Heart left ventricle (tissue), 16 donors: Measurements from ENCODE around the gene KCNMA1. TPM values are rescaled to one million over a fixed set of nuclear protein-coding genes. Genes with fewer than 3 reads are reported as not detected.

Experiments
- ATAC-seq, 4 donors: fragments of 200-7000 bp; cut with Tn5 transposase; one replicate each; pipeline ENCODE4 v1.9.1; 2020 to 2022; ENCODE audit warnings: moderate library complexity in 4 of 4, mild to moderate bottlenecking in 3 of 4, moderate number of reproducible peaks in 1 of 4
- DNase-seq, 5 donors: peaks; one replicate each; pipeline ENCODE4 v3.0.0-alpha.2; 2020
- H3K27ac ChIP-seq, 12 donors: fragments of 200-600 bp; sonication (generic) in 4 of 12; one replicate each; pipeline versions ENCODE4 v1.5.0 to v1.8.0; 2016 to 2022; ENCODE audit warnings: mild to moderate bottlenecking in 2 of 12
- H3K27me3 ChIP-seq, 9 donors: fragments of 200-600 bp; sonication (generic) in 2 of 9; one replicate each; pipeline versions ENCODE4 v1.5.1 to v1.8.0; 2016 to 2022; ENCODE audit warnings: mild to moderate bottlenecking in 3 of 9
- H3K36me3 ChIP-seq, 9 donors: fragments of 200-600 bp; sonication (generic) in 2 of 9; one replicate each; pipeline versions ENCODE4 v1.5.0 to v1.8.0; 2018 to 2022; ENCODE audit warnings: mild to moderate bottlenecking in 2 of 9
- H3K4me1 ChIP-seq, 12 donors: fragments of 200-600 bp; sonication (generic) in 4 of 12; one replicate each; pipeline versions ENCODE4 v1.5.0 to v1.8.0; 2016 to 2022; ENCODE audit warnings: mild to moderate bottlenecking in 3 of 12
- H3K4me3 ChIP-seq, 12 donors: fragments of 200-600 bp; sonication (generic) in 4 of 12; one replicate each; pipeline versions ENCODE4 v1.5.0 to v1.8.0; 2017 to 2022; ENCODE audit warnings: mild to moderate bottlenecking in 9 of 12, moderate library complexity in 4 of 12
- H3K9me3 ChIP-seq, 12 donors: fragments of 200-600 bp; sonication (generic) in 4 of 12; one replicate each; pipeline versions ENCODE4 v1.5.0 to v1.8.0; 2016 to 2022; ENCODE audit warnings: mild to moderate bottlenecking in 1 of 12
- POLR2A ChIP-seq, 2 donors: fragments of 450-650 bp; IDR thresholded peaks; one replicate each; pipeline ENCODE4 v1.6.1; 2017; ENCODE audit warnings: antibody characterized with exemption in 2 of 2, mild to moderate bottlenecking in 2 of 2, moderate library complexity in 2 of 2
- WGBS, 4 donors: extraction: QIAGEN DNeasy Blood & Tissue Kit in 2 of 4; methylation state at CpG; one replicate each; pipeline versions ENCODE4 v1.1.5 to v1.1.7; 2013 to 2018; 5-methylcytosine and 5-hydroxymethylcytosine counted together
- intact Hi-C, 10 donors: fragments of 100-400 bp; cut with DNase I; formaldehyde crosslinking; loops; one replicate each; pipeline versions ENCODE4 v1.11.1 to v1.14.2; 2022
- polyA plus RNA-seq, 2 donors: library from polyadenylated mRNA; stranded (reverse); fragments of 200-250 nt; gene quantifications; one replicate each; pipeline ENCODE4 v1.2.3, GENCODE V29; 2013
- total RNA-seq, 9 donors: library from RNA; depleted of rRNA in 2 of 9; stranded (reverse); fragments of >200 nt in 2 of 9; fragmentation: NEBNext Ultra II Directional in 3 of 9; extraction: Animal tissue kit (Norgen Biotek cat#: 25700) in 3 of 9; gene quantifications; one replicate each; pipeline versions ENCODE4 v1.1.0 to v1.2.4, GENCODE V29; 2016 to 2023
- TF ChIP-seq, protein P1 (sequence below), 12 donors: fragments of 200-600 bp; sonication (generic) in 4 of 12; IDR thresholded peaks; one replicate each; pipeline versions ENCODE4 v1.5.0 to v1.8.0; 2018 to 2022; ENCODE audit warnings: antibody characterized with exemption in 12 of 12, mild to moderate bottlenecking in 5 of 12
- donor health status: ischemic (EF 13 %, LVEDD 7.1; RV severe dilation, severe dysfunction).
- donor health status: healthy with polysubstance abuse.
- donor health status: DM: no; HTN: yes; CAD: no.
- donor health status: DM: no; HTN: no; CAD: no.
- donor health status: ischemic (EF 25% LVEDD 6.9; RV normal size, moderate dysfunction).
- donor health status: ischemic (EF 25% LVEDD 5.7; RV mildly dilated, moderate dysfunction).
- donor health status: healthy.
- donor health status: DM: yes; HTN: yes; CAD: no.
- donor health status: ischemic (EF 35%, LVEDD 5.7; RV mildly dilated, moderate dysfunction).
- donor health status: nonischemic (EF 11% LVEDD 7.7; RV severe dilation, severe dysfunction).
- donor health status: DM: yes; HTN: yes; CAD: no.
- donor health status: PGD.
- donor health status: ischemic (EF 29% LVEDD 5.4; RV normal size, mild dysfunction).
- donor health status: nonischemic (EF 23%, LVEDD 6.1; RV moderate dilation, normal function).

Gene KCNMA1
- total and polyA plus RNA-seq, 11 donors = 0.39 to 8.7 (median 1.7) TPM

DNA sequence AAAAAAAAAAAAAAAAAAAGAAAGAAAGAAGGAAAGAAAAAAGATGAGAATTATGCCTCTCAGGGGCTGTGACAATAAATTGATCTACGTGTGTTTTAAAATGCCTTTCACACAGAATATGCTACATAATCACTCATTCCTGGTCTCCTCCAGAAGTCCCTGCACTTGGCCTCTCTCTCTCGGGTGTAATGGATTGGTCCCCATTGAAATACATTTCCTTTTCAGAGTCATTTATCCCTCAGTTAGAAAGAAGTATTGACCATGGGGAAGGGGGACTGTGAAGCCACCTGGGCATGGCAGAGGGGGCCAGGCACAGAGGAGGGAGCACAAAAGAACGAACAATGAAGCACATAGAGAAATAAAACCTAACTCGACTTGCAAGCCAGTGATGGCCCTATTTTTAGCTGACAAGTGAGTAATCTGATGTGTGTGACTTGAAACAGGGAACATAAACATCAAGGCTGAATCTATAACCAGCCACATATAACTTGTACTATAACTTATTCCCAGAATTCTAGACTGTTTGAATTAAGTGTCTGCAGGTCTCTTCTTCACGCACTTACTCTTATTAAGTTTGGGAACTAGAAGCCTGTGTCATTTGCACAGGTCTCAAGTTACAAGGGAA lies 490.8 kb downstream of the KCNMA1 start:
- no peak overlapping the region for H3K4me3 ChIP-seq
- TF ChIP-seq POLR2A (IDR thresholded peaks at IDR 0.05) = no peak
- TF ChIP-seq, protein P1, sequence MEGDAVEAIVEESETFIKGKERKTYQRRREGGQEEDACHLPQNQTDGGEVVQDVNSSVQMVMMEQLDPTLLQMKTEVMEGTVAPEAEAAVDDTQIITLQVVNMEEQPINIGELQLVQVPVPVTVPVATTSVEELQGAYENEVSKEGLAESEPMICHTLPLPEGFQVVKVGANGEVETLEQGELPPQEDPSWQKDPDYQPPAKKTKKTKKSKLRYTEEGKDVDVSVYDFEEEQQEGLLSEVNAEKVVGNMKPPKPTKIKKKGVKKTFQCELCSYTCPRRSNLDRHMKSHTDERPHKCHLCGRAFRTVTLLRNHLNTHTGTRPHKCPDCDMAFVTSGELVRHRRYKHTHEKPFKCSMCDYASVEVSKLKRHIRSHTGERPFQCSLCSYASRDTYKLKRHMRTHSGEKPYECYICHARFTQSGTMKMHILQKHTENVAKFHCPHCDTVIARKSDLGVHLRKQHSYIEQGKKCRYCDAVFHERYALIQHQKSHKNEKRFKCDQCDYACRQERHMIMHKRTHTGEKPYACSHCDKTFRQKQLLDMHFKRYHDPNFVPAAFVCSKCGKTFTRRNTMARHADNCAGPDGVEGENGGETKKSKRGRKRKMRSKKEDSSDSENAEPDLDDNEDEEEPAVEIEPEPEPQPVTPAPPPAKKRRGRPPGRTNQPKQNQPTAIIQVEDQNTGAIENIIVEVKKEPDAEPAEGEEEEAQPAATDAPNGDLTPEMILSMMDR (IDR thresholded peaks at IDR 0.05) = no peak
- H3K27me3 ChIP-seq = peaks cover 0 to 5% (median 0%) of the 10 kb centered on the region in 9 donors
- H3K9me3 ChIP-seq = no peaks in the 10 kb centered on the region
- no peak for ATAC-seq
- WGBS, 4 donors = 52 to 58% (median 56%) methylated on average over 5 of the region's 5 CpGs
- H3K4me1 ChIP-seq = no peaks in the 10 kb centered on the region
- H3K36me3 ChIP-seq = no peaks in the 10 kb centered on the region
- no peak for DNase-seq
- no peak overlapping the region for H3K27ac ChIP-seq
- intact Hi-C loops = no loop called here

DNA sequence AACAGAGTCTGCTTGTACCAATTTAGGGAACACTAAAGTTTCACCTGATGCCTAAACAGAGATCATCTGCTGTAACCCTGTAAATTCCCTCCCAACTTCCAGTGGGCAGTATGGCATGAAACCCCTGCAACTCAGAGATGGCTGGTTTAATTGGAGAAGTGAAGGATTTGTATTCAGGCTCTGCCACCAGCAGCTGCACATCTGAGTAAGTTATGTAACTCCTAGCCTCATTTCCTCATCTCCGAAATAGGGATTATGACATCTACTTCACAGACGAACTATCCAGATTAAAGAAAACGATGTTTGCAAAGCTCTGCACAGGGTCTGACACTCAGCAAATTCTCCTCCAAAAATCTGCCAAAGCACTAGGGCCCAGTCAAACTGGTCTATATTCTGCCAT lies 493.0 kb downstream of the KCNMA1 start:
- no peak overlapping the region for H3K27ac ChIP-seq
- peaks cover 0 to 5% (median 0%) of the 10 kb centered on the region in 9 donors for H3K27me3 ChIP-seq
- no peaks in the 10 kb centered on the region for H3K4me1 ChIP-seq
- no peaks in the 10 kb centered on the region for H3K9me3 ChIP-seq
- DNase-seq = no peak
- H3K4me3 ChIP-seq = no peak overlapping the region
- H3K36me3 ChIP-seq = no peaks in the 10 kb centered on the region
- WGBS, 4 donors = 73 to 81% (median 75%) methylated on average over 3 of the region's 3 CpGs
- ATAC-seq = no peak
- intact Hi-C loops = no loop called here
- no peak for TF ChIP-seq POLR2A (IDR thresholded peaks at IDR 0.05)
- TF ChIP-seq, protein P1 (IDR thresholded peaks at IDR 0.05) = no peak

DNA sequence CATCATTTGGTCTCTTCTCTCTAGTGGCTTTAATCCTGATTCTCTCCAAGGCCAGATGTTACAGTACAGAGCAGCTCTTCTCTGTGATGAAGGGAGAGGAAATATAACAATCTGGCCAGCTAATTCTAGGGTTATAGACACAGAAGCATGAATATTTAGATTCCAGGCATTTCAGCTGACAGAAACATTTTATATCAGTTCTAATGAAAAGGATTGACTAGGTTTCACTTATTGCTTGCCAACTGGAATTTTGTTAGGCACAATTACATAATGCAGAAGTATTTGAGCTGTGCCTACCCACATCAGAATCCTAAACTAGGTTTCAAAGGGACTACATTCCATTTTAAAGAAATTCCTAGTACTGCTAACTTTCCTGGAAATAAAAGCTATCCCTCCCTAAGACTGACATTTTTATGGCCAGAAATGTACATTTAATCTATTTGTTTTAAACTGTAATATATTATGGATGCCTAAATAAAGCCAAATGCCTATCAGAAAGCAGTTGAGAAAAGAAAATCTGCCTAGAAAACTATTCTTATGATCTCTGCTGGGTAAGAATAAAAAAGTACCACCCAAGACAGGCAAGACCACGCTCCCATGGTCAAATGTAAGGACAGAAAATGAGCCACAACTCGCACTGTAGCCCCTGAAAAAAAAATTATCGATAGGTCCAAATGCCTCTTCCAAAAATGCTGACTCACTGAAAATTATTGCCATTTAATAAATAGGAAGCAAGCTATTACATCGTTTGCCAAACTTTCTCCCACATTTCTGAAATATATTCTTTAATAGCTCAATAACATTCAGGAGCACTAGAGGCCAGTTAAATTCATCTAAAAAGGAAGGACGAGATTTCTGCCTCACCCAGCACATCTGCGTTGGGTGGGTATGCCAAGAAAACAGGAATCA lies 498.1 kb downstream of the KCNMA1 start:
- WGBS, 4 donors = 82 to 88% (median 84%) methylated on average over 6 of the region's 6 CpGs
- ATAC-seq (no peak), DNase-seq (no peak)
- Histone ChIP-seq H3K4me3 (no peak overlapping the region), H3K36me3 (no peaks in the 10 kb centered on the region), H3K27ac (no peak overlapping the region), H3K27me3 (peaks cover 0 to 13% (median 0%) of the 10 kb centered on the region in 9 donors), H3K4me1 (peaks cover 0 to 5% (median 0%) of the 10 kb centered on the region in 12 donors), H3K9me3 (no peaks in the 10 kb centered on the region)
- no peak for TF ChIP-seq POLR2A (IDR thresholded peaks at IDR 0.05)
- TF ChIP-seq, protein P1 (IDR thresholded peaks at IDR 0.05) = no peak
- intact Hi-C loops = no loop called here

DNA sequence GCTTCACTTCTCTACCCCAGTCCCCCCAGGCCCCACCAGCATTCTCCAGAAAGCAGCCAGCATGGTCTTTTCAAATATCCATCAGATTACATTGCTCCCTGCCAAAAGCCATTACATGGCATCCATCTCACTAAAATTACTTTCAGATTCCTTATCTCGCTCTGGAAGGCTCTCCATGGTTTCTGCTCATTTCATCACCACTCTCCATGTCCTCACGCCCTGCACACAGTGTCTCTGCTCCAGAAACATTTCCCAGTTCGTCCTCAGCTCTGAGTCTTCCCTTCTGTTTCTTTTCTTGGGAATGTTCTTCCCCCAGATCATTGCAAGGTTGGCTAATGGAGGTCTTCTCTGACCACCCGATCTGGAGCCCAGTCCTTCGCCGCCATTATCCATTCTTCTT lies 499.1 kb downstream of the KCNMA1 start:
- DNase-seq (no peak), ATAC-seq (no peak)
- TF ChIP-seq POLR2A (IDR thresholded peaks at IDR 0.05) = no peak
- TF ChIP-seq, protein P1 (IDR thresholded peaks at IDR 0.05) = no peak
- intact Hi-C loops = no loop called here
- Histone ChIP-seq H3K4me1 (peaks cover 0 to 5% (median 0%) of the 10 kb centered on the region in 12 donors), H3K4me3 (no peak overlapping the region), H3K9me3 (no peaks in the 10 kb centered on the region), H3K27ac (no peak overlapping the region), H3K36me3 (no peaks in the 10 kb centered on the region), H3K27me3 (peaks cover 0 to 13% (median 0%) of the 10 kb centered on the region in 9 donors)
- 79 to 87% (median 84%) methylated on average over 6 of the region's 6 CpGs for WGBS, 4 donors
